Measurements from ENCODE around the gene MTRF1L. TPM values are rescaled to one million over a fixed set of nuclear protein-coding genes. Genes with fewer than 3 reads are reported as not detected.
A peak's percentile ranks its signal among the peaks of the same experiment; 100 is the strongest.

Gene MTRF1L, protein sequence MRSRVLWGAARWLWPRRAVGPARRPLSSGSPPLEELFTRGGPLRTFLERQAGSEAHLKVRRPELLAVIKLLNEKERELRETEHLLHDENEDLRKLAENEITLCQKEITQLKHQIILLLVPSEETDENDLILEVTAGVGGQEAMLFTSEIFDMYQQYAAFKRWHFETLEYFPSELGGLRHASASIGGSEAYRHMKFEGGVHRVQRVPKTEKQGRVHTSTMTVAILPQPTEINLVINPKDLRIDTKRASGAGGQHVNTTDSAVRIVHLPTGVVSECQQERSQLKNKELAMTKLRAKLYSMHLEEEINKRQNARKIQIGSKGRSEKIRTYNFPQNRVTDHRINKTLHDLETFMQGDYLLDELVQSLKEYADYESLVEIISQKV
- 23.2 and 25.3 TPM in 2 replicates for total RNA-seq (2012; rRNA removed)

DNA sequence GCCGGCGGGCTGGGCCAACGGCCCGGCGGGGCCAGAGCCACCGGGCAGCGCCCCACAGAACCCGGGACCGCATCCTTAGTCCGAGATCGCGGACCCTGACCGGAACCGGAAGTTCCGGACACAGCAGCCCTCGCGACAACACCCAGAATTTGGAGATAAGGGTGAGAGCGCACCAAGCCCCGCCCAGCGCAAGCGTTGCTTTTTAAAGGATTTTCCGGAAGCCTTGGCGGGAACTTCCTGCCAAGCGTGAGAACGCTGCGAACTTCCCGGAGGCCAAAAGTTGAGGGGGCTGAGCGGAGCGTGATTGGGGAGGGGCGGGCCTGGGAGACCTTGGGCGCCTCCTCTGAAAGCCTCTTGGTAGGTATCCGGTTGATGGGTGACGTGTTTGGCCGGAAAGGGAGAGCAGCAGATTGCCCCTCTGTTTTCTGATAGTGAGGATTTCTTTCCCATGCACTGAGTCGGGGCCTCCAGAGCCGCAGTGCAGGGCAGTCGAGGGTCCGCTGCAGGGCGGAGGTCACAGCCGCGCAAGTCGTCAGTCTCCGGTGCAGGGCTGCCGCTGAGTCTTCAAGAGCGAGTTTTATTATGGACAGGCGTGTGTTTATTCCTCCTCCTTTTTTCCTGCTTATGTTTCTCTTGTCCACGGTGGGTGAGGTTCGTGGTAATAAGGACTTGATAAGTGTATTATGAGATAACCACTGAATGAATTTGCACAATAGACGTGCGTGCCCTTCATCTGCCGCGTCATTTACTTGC is at the start of gene MTRF1L:
Gene MTRF1L (minus strand): TSS at position 97 of the 753 bp plus-strand sequence. CDS start 24 bp downstream, at position 73.
- Histone ChIP-seq H3K27me3 (ENCODE audit: control insufficient read depth, insufficient read depth, low read length) (no peaks in the 10 kb centered on the region), H3K9ac (ENCODE audit: low read depth, low read length) (peak within 1 kb of the TSS; percentile 88), H3K36me3 (ENCODE audit: insufficient read depth, low read length) (peaks cover 6% of the 10 kb centered on the region), H3K4me3 (ENCODE audit: low read length) (peak within 1 kb of the TSS; percentile 74), H3K9me3 (replicated peaks; ENCODE audit: low read length) (no peaks in the 10 kb centered on the region), H3K4me2 (ENCODE audit: low read length) (peak within 1 kb of the TSS; percentile 83), H3K4me1 (ENCODE audit: control insufficient read depth, insufficient read depth, low read length) (peaks cover 15% of the 10 kb centered on the region)

DNA sequence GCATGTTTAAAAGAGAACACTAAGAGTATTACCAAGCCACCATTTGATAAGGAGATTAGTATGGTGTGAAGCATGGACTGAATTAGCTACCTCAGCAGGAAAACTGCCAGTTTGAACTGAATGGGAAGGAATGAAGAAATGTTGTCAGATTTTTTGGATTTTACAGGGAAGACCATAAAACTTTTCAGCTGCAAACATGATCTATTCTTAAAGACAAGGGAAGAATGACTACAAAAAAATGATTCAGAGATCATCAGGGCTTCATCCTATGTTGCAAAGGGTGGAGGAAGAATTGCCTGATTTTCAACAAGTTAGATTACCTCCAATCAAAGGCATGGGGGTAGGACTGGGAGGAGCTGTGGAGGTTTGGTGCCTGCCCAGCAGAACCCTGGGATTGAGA is 49.3 kb upstream of the MTRF1L start:
- Histone ChIP-seq H3K9me3 (replicated peaks; ENCODE audit: low read length) (no peaks in the 10 kb centered on the region), H3K9ac (ENCODE audit: low read depth, low read length) (no peak overlapping the region), H3K36me3 (ENCODE audit: insufficient read depth, low read length) (no peaks in the 10 kb centered on the region), H3K4me2 (ENCODE audit: low read length) (no peak overlapping the region), H3K4me3 (ENCODE audit: low read length) (no peak overlapping the region), H3K4me1 (ENCODE audit: control insufficient read depth, insufficient read depth, low read length) (no peaks in the 10 kb centered on the region), H3K27me3 (ENCODE audit: control insufficient read depth, insufficient read depth, low read length) (no peaks in the 10 kb centered on the region)

DNA sequence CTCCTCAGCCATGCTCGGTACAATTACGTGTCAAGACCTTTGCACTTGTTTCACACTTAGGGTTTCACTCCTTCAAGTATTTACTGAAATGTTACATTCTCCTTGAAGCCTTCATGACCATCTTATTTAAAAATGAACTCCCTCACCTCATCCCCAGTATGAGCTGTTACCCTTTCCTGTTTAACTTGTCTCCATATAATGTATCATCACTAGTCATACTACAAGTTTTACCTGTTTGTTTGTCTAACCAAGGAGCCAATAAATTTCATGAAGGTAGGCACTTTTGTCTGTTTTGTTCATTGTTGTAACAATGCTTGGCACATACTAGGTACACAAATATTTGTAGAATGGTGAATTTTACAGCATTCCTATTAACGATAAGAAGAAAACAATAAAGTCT is 46.1 kb upstream of the MTRF1L start:
- H3K4me3 ChIP-seq (ENCODE audit: low read length), result no peak overlapping the region
- peaks cover 2% of the 10 kb centered on the region for H3K36me3 ChIP-seq (ENCODE audit: insufficient read depth, low read length)
- H3K4me2 ChIP-seq (ENCODE audit: low read length), result no peak overlapping the region

DNA sequence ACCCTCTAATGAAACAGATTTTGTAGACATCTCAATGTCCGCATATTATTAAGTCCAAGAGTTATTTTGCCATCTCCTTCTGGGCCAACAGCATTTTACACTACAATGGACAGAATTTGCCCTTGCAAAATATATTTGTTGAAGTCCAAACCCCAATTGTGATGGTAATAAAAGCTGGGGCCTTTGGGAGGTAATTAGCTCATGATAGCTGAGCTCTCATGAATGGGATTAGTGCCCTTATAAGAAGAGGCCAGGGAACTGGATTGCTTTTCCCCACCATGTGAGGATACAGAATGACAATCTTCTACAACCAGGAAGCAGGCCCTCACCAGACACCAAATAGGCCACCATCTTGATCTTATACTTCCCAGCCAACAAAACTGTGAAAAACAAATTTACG is 44.9 kb upstream of the MTRF1L start:
- no peak overlapping the region for H3K4me2 ChIP-seq (ENCODE audit: low read length)
- H3K9me3 ChIP-seq (replicated peaks; ENCODE audit: low read length), result no peaks in the 10 kb centered on the region
- no peaks in the 10 kb centered on the region for H3K27me3 ChIP-seq (ENCODE audit: control insufficient read depth, insufficient read depth, low read length)
- no peak overlapping the region for H3K9ac ChIP-seq (ENCODE audit: low read depth, low read length)
- peaks cover 13% of the 10 kb centered on the region for H3K36me3 ChIP-seq (ENCODE audit: insufficient read depth, low read length)
- no peak overlapping the region for H3K4me3 ChIP-seq (ENCODE audit: low read length)
- H3K4me1 ChIP-seq (ENCODE audit: control insufficient read depth, insufficient read depth, low read length), result peaks cover 8% of the 10 kb centered on the region

More for the DNA sequence above, 46.1 kb upstream of the MTRF1L start:
- Histone ChIP-seq H3K4me1 (ENCODE audit: control insufficient read depth, insufficient read depth, low read length) (peaks cover 8% of the 10 kb centered on the region), H3K27me3 (ENCODE audit: control insufficient read depth, insufficient read depth, low read length) (no peaks in the 10 kb centered on the region), H3K9ac (ENCODE audit: low read depth, low read length) (no peak overlapping the region), H3K9me3 (replicated peaks; ENCODE audit: low read length) (no peaks in the 10 kb centered on the region)

DNA sequence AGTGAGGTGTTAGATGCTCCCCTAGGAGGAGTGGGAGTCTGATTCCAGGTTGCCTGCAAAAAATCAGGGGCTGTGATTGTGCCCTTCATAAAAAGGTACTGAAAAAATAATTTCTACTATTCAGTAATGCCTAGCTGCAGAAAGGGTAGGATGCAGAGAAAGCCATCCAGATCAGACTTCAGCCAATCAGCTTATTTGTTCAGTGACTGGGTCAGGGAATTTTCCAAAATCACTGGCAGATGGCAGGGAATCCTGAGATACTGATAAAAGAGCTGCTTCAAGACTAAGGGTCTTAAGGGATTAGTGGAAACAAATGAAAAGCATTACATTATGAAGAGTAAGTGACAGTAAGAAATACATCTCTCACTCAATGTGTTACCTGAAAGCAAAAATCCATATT is 42.8 kb upstream of the MTRF1L start:
- Histone ChIP-seq H3K4me1 (ENCODE audit: control insufficient read depth, insufficient read depth, low read length) (peaks cover 8% of the 10 kb centered on the region), H3K27me3 (ENCODE audit: control insufficient read depth, insufficient read depth, low read length) (no peaks in the 10 kb centered on the region), H3K4me2 (ENCODE audit: low read length) (no peak overlapping the region), H3K9ac (ENCODE audit: low read depth, low read length) (no peak overlapping the region), H3K9me3 (replicated peaks; ENCODE audit: low read length) (no peaks in the 10 kb centered on the region), H3K4me3 (ENCODE audit: low read length) (no peak overlapping the region), H3K36me3 (ENCODE audit: insufficient read depth, low read length) (peaks cover 21% of the 10 kb centered on the region)

DNA sequence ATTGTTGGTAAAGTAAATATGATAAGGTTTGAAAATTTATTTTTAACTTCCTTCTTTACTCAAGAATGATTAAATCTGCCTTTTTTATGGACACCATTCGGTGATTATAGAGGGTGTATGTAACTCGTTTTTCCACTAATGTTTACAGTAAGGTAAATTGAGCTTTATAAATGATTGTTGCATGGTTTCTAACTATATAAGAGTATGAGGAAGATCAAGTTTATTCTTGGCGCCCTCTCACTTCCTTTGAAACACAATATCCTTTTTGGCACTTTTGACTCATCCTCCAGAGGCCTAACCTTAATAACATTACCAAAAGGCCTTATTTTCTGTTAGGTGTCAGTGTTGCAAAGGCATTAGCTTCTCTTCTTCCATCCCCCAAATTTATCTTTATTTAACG is 41.8 kb upstream of the MTRF1L start:
- Histone ChIP-seq H3K9me3 (replicated peaks; ENCODE audit: low read length) (no peaks in the 10 kb centered on the region), H3K4me1 (ENCODE audit: control insufficient read depth, insufficient read depth, low read length) (peaks cover 10% of the 10 kb centered on the region), H3K4me2 (ENCODE audit: low read length) (no peak overlapping the region), H3K9ac (ENCODE audit: low read depth, low read length) (no peak overlapping the region), H3K4me3 (ENCODE audit: low read length) (no peak overlapping the region), H3K27me3 (ENCODE audit: control insufficient read depth, insufficient read depth, low read length) (no peaks in the 10 kb centered on the region), H3K36me3 (ENCODE audit: insufficient read depth, low read length) (peaks cover 21% of the 10 kb centered on the region)

DNA sequence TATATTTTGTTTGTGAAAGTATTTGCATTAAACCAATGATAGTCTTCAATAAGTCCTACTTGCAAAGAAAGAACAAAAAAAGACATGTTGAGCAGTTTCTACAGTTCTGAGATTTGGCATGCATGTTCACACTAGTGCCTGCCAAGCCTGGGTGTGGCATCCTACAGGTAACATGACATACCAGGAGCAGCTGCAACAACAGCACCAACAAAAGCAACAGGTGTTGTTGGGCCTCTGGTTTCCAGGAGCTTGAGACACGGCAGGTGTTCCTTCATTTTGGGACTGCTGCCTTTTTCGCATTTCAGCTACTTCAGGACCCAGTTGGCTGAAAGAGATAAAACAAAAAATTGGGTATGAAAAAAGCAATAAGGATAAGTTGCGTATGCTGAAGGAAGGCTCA is 41.2 kb upstream of the MTRF1L start:
- no peak overlapping the region for H3K4me3 ChIP-seq (ENCODE audit: low read length)
- H3K27me3 ChIP-seq (ENCODE audit: control insufficient read depth, insufficient read depth, low read length), result no peaks in the 10 kb centered on the region
- H3K9me3 ChIP-seq (replicated peaks; ENCODE audit: low read length), result no peaks in the 10 kb centered on the region
- no peak overlapping the region for H3K4me2 ChIP-seq (ENCODE audit: low read length)
- no peak overlapping the region for H3K9ac ChIP-seq (ENCODE audit: low read depth, low read length)
- H3K36me3 ChIP-seq (ENCODE audit: insufficient read depth, low read length), result peaks cover 21% of the 10 kb centered on the region
- H3K4me1 ChIP-seq (ENCODE audit: control insufficient read depth, insufficient read depth, low read length), result peaks cover 15% of the 10 kb centered on the region

DNA sequence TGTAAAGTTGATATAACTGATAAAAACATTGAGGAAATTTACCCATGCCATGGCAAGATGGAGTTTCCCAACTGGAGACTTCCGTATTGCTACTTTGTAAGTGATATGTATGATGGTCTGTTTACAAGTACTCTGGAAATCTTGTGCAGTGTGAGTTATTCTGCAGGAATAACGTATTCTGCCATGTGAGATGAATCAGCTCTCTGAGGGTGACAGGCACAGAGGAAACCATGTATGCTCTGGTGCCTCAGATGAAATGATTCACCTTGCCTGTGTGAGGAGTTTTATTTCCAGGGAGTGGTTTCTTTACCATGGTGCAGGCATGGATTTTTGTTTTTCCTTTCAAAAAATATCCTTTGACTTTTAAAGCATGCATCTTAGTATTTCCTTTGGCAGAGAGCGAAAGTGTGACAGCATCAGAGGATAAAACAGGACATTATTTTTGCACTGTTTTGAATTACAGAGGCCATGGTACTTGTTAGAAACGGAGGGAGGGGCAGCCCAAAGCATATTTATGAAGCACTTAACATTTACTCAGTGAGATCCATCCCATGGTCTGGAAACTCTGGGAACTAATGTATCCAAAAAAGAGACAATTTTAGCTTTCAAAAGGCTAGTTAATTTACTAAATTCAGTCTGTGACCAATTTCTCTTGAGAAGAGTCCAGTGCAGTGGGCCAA is 36.0 kb upstream of the MTRF1L start:
- no peaks in the 10 kb centered on the region for H3K9me3 ChIP-seq (replicated peaks; ENCODE audit: low read length)
- no peak overlapping the region for H3K9ac ChIP-seq (ENCODE audit: low read depth, low read length)
- peak overlapping the region; percentile 15 for H3K4me2 ChIP-seq (ENCODE audit: low read length)
- peaks cover 18% of the 10 kb centered on the region for H3K4me1 ChIP-seq (ENCODE audit: control insufficient read depth, insufficient read depth, low read length)
- H3K4me3 ChIP-seq (ENCODE audit: low read length), result no peak overlapping the region
- no peaks in the 10 kb centered on the region for H3K27me3 ChIP-seq (ENCODE audit: control insufficient read depth, insufficient read depth, low read length)
- H3K36me3 ChIP-seq (ENCODE audit: insufficient read depth, low read length), result peaks cover 18% of the 10 kb centered on the region

DNA sequence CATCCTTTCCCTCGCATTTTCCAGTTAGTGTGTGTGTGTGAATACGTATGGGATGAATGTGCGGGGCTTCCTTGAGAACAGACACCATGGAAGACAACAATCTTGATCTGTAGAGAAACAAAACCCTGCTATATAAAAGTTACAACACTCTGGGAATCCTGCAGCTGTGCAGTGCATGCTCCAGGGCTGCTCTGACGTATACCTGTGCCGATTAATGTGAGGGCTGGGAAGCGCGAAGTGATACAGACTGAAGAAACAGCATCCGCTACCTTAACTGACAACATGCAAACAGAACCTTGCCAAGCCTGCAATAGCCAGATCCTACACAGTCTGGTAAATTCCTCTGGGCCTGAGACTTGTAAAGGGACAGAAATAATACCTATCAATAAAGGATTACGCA is 31.6 kb upstream of the MTRF1L start:
- Histone ChIP-seq H3K4me3 (ENCODE audit: low read length) (no peak overlapping the region), H3K9ac (ENCODE audit: low read depth, low read length) (no peak overlapping the region), H3K9me3 (replicated peaks; ENCODE audit: low read length) (no peaks in the 10 kb centered on the region)

DNA sequence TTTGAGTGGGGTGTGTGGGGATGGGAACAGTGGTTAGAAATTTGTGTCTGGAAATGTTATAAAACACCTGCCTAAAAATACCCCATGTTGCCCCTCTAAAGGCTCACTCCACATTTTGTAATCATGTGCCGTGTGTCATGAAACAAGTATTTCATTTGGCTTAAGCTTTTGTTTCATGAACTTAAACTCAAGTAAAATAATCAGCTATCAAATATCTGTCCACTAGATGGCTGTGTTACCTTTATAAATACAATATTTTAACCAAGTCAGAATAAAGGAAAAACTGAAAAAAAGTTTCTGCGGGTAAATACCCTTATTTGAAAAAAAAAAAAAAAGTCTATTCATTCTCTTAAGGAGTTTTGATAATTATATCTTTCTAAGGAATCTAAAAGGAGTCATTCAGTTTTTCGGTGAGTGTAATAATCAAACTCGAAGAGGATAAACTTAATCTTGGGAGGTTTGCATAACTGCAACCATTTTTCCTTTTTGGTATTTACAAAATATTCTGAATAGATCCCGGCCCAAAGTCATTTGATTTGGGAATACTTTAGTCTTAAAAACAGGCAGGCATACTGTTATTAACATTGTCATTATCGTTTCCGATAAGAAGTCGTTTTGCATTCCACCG is 29.9 kb upstream of the MTRF1L start:
- Histone ChIP-seq H3K27me3 (ENCODE audit: control insufficient read depth, insufficient read depth, low read length) (no peaks in the 10 kb centered on the region), H3K36me3 (ENCODE audit: insufficient read depth, low read length) (no peaks in the 10 kb centered on the region), H3K9me3 (replicated peaks; ENCODE audit: low read length) (no peaks in the 10 kb centered on the region), H3K4me2 (ENCODE audit: low read length) (peak overlapping the region; percentile 13), H3K9ac (ENCODE audit: low read depth, low read length) (no peak overlapping the region), H3K4me3 (ENCODE audit: low read length) (no peak overlapping the region), H3K4me1 (ENCODE audit: control insufficient read depth, insufficient read depth, low read length) (peaks cover 12% of the 10 kb centered on the region)

More for the DNA sequence above, 31.6 kb upstream of the MTRF1L start:
- Histone ChIP-seq H3K4me2 (ENCODE audit: low read length) (no peak overlapping the region), H3K27me3 (ENCODE audit: control insufficient read depth, insufficient read depth, low read length) (no peaks in the 10 kb centered on the region), H3K36me3 (ENCODE audit: insufficient read depth, low read length) (no peaks in the 10 kb centered on the region), H3K4me1 (ENCODE audit: control insufficient read depth, insufficient read depth, low read length) (peaks cover 26% of the 10 kb centered on the region)

DNA sequence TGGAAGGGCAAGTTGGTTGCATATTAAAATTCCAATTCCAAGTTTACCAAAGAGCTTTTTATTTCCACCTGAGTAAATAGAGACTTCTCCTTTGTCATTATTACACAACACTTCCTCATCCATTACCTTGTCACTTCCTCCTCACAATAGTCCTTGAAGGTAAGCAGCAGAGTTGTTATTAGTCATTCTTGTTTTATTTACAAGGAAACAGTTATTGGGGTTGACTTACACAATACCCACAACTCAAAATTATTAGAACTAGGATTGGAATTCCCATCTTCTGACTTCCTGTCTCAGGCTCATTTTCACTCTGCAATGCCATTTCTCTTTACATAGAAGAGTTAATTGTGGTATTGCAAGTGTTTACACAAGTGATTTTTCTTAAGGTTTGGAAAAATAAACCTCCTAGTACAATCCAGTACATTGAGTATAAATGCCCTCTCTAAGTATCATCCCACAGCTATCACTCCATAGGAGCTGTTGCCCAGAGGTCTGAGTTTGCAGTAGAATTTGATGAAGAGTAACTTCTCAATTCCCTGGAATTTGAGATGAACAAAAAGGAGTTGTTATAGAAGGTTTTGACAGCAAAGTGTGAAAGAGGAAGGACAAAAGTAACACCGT is 28.9 kb upstream of the MTRF1L start:
- Histone ChIP-seq H3K9ac (ENCODE audit: low read depth, low read length) (no peak overlapping the region), H3K4me2 (ENCODE audit: low read length) (peak overlapping the region; percentile 5), H3K4me3 (ENCODE audit: low read length) (no peak overlapping the region), H3K9me3 (replicated peaks; ENCODE audit: low read length) (no peaks in the 10 kb centered on the region), H3K4me1 (ENCODE audit: control insufficient read depth, insufficient read depth, low read length) (peaks cover 12% of the 10 kb centered on the region), H3K27me3 (ENCODE audit: control insufficient read depth, insufficient read depth, low read length) (no peaks in the 10 kb centered on the region), H3K36me3 (ENCODE audit: insufficient read depth, low read length) (no peaks in the 10 kb centered on the region)

All from skeletal muscle satellite cell (primary cell).